PC-9 (cell line): ENCODE data around the gene PORCN.

Experiments used
- EZH2 ChIP-seq: fragments of 200-600 bp; sonication (generic); IDR thresholded peaks from 2 replicates; pipeline ENCODE4 v1.8.0; 2017; ENCODE audit warnings: antibody characterized with exemption, low read depth
- TF ChIP-seq, protein P1 (sequence below): fragments of 200-600 bp; sonication (generic); conservative IDR thresholded peaks from 2 replicates; pipeline ENCODE4 v1.6.1; 2017; ENCODE audit warnings: mixed run types, antibody characterized with exemption, mild to moderate bottlenecking, moderate library complexity

DNA sequence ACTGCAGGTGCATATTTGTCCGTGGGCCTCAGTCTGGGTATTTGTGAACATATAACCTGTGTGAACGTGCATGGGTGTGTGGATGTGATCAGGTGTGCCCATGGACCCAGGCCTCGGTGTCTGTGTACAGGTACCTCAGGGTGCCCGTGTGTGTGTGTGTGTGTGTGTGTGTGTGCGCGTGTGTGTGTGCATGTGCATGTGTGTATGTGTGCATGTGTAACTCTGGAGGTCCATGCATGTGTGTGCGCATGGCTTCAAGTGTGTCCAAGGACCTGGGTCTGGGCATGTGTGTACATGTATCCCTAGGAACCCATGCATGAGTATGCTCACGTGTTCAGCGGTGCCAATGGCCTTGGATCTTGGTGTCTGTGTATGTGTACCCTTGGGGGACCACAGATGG lies 17.0 kb upstream of the PORCN start:
- TF ChIP-seq, protein P1, sequence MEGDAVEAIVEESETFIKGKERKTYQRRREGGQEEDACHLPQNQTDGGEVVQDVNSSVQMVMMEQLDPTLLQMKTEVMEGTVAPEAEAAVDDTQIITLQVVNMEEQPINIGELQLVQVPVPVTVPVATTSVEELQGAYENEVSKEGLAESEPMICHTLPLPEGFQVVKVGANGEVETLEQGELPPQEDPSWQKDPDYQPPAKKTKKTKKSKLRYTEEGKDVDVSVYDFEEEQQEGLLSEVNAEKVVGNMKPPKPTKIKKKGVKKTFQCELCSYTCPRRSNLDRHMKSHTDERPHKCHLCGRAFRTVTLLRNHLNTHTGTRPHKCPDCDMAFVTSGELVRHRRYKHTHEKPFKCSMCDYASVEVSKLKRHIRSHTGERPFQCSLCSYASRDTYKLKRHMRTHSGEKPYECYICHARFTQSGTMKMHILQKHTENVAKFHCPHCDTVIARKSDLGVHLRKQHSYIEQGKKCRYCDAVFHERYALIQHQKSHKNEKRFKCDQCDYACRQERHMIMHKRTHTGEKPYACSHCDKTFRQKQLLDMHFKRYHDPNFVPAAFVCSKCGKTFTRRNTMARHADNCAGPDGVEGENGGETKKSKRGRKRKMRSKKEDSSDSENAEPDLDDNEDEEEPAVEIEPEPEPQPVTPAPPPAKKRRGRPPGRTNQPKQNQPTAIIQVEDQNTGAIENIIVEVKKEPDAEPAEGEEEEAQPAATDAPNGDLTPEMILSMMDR: no peak
- TF ChIP-seq EZH2: no peak
